H1 (cell line): ENCODE measurements around the gene CLUH.

Experiments
- ASH2L ChIP-seq: fragments of 200-600, 300-600 bp; sonication (generic); IDR thresholded peaks from one replicate; pipeline ENCODE4 v1.7.1; 2017; ENCODE audit warnings: low read length
- TF ChIP-seq, protein P1 (sequence below), 3 experiments: IDR thresholded peaks; 1 replicate in 2 of 3; 2 replicates in 1 of 3; pipeline versions ENCODE4 v1.5.1 to v1.6.1; 2011; ENCODE audit warnings: low read length in 3 of 3, mild to moderate bottlenecking in 3 of 3, inconsistent platforms in 2 of 3, low read depth in 1 of 3, moderate library complexity in 1 of 3; ENCODE audit not compliant: insufficient read depth in 1 of 3; ENCODE audit errors: control extremely low read depth in 1 of 3

DNA sequence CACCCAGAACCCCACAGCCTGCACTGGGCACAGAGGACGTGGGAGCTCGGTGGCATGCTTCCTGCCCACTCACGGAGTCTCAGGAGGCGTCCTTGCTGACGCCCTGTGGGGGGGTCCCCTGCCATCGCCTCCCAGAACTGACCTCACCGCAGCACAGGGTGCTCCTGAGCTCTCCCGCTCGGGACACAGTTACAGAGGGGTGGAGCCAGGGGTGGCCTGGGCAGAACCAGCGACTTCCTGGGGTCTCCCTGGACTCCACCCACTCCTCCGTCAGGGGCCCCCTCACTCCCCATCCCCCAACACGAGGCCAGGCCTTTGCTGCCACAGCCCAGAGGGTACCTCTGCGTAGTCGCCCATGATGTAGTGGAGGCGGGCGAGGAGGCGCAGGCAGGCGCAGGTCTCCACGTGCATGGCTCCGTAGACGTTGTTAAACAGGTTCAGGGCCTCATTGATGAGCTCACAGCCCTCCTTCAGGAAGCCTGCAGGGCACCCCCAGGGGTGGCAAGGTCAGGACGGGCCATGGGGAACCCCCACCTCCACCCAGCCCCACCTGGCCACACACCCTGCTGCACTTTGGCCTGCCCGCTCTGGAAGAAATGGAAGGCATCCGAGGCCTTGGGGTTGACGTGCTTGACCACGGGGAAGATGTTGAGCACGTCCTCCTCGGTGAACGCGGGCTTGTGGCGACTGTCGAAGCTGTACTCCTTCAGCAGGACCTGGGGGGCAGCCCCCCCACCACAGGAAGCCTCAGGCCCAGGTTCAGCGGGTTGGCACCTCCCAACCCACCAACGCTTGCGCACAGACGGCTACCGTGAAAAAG lies 17.8 kb downstream of the CLUH start:
- TF ChIP-seq, protein P1, sequence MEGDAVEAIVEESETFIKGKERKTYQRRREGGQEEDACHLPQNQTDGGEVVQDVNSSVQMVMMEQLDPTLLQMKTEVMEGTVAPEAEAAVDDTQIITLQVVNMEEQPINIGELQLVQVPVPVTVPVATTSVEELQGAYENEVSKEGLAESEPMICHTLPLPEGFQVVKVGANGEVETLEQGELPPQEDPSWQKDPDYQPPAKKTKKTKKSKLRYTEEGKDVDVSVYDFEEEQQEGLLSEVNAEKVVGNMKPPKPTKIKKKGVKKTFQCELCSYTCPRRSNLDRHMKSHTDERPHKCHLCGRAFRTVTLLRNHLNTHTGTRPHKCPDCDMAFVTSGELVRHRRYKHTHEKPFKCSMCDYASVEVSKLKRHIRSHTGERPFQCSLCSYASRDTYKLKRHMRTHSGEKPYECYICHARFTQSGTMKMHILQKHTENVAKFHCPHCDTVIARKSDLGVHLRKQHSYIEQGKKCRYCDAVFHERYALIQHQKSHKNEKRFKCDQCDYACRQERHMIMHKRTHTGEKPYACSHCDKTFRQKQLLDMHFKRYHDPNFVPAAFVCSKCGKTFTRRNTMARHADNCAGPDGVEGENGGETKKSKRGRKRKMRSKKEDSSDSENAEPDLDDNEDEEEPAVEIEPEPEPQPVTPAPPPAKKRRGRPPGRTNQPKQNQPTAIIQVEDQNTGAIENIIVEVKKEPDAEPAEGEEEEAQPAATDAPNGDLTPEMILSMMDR (IDR thresholded peaks at IDR 0.05; ENCODE audit: control extremely low read depth in 1 of 3, insufficient read depth in 1 of 3, low read depth in 1 of 3, low read length in 3 of 3), result no peak
- no peak for TF ChIP-seq ASH2L
